Kidney (tissue), 14 donors: ENCODE results near the gene NYNRIN. TPM values are rescaled to one million over a fixed set of nuclear protein-coding genes. Genes with fewer than 3 reads are reported as not detected.

Experiments used
- DNase-seq, 5 donors: peaks; one replicate each; pipeline ENCODE4 v3.0.0-alpha.2; 2013 to 2020
- FAIRE-seq: peaks from 2 replicates; lab custom pipeline; 2012; peaks lifted over from hg19 to GRCh38; lab: Jason Lieb, UNC
- H3K27ac ChIP-seq, 2 donors: one replicate each; pipeline ENCODE4 v1.7.0; 2013; ENCODE audit warnings: low read depth in 2 of 2, low read length in 2 of 2, inconsistent platforms in 1 of 2
- H3K27me3 ChIP-seq: one replicate; pipeline ENCODE4 v1.7.1; 2013; ENCODE audit warnings: low read length, inconsistent platforms; ENCODE audit not compliant: control insufficient read depth, insufficient read depth
- H3K36me3 ChIP-seq, 3 donors: one replicate each; pipeline versions ENCODE4 v1.7.0 to v1.7.1; 2013; ENCODE audit warnings: low read length in 3 of 3, control low read depth in 1 of 3, inconsistent platforms in 1 of 3; ENCODE audit not compliant: insufficient read depth in 3 of 3, control insufficient read depth in 2 of 3
- H3K4me1 ChIP-seq, 3 donors: one replicate each; pipeline versions ENCODE4 v1.7.0 to v1.7.1; 2013; ENCODE audit warnings: low read length in 3 of 3, inconsistent platforms in 1 of 3, low read depth in 1 of 3; ENCODE audit not compliant: control insufficient read depth in 2 of 3, insufficient read depth in 2 of 3
- H3K4me3 ChIP-seq, 3 donors: one replicate each; pipeline versions ENCODE4 v1.7.0 to v1.8.1; 2013; ENCODE audit warnings: low read length in 3 of 3, control low read depth in 1 of 3, inconsistent platforms in 1 of 3
- H3K9ac ChIP-seq, 3 donors: one replicate each; pipeline versions ENCODE4 v1.7.0 to v1.7.1; 2013; ENCODE audit warnings: low read length in 3 of 3, control low read depth in 1 of 3, inconsistent platforms in 1 of 3
- H3K9me3 ChIP-seq, 3 donors: one replicate each; pipeline versions ENCODE4 v1.7.0 to v1.7.1; 2013; ENCODE audit warnings: low read length in 3 of 3, control low read depth in 1 of 3, inconsistent platforms in 1 of 3; ENCODE audit not compliant: control insufficient read depth in 2 of 3, insufficient read depth in 1 of 3
- CTCF ChIP-seq: IDR thresholded peaks from 3 replicates; pipeline ENCODE4 v1.5.1; 2012; ENCODE audit warnings: mild to moderate bottlenecking, moderate library complexity, borderline replicate concordance; ENCODE audit not compliant: insufficient read depth; ENCODE audit errors: extremely low read depth
- intact Hi-C: fragments of 100-400 bp; cut with DNase I; formaldehyde crosslinking; loops from one replicate; pipeline ENCODE4 v1.11.1; 2022
- polyA plus RNA-seq: library from polyadenylated mRNA; stranded (reverse); fragments of 350-450 nt; fragmentation: Illumina TruSeq; extraction: RNeasy Lipid Tissue Mini Kit (QIAGEN cat#74804); gene quantifications from one replicate; pipeline ENCODE4 v1.2.3, GENCODE V29; 2014; ENCODE audit warnings: low read depth, low replicate concordance; ENCODE audit not compliant: insufficient read depth
- total RNA-seq: library from RNA; stranded (reverse); fragmentation: NEBNext Ultra II Directional; extraction: Animal tissue kit (Norgen Biotek cat#: 25700); gene quantifications from one replicate; pipeline ENCODE4 v1.2.1, GENCODE V29; 2021
- donor health status: control.
- donor health status: control.
- donor health status: control.
- donor health status: control.
- donor health status: control.
- donor health status: DM: yes; HTN: yes; CAD: no.
- donor health status: Normal renal cell carcinoma (clear cell type).

Gene NYNRIN
- total and polyA plus RNA-seq, 2 donors from 2014 or later: 4.4 to 12.1 TPM

- H3K4me1 ChIP-seq: no peaks in the 10 kb centered on the region
- no peaks in the 10 kb centered on the region for H3K27me3 ChIP-seq
- no peak overlapping the region for H3K27ac ChIP-seq
- TF ChIP-seq CTCF: no peak
- DNase-seq: no peak
- H3K4me3 ChIP-seq: no peak overlapping the region
- intact Hi-C loops: no loop called here
- FAIRE-seq: no peak
- H3K9ac ChIP-seq: no peak overlapping the region
- H3K36me3 ChIP-seq: peaks cover 0 to 3% (median 0%) of the 10 kb centered on the region in 3 donors
- H3K9me3 ChIP-seq: no peaks in the 10 kb centered on the region
Measured at GRCh38 chr14:24465805-24466204, 67.0 kb downstream of the NYNRIN start.

Other genes with a start within 250 kb of the NYNRIN start
- 141 TPM for gene IRF9, start 237.7 kb upstream of the NYNRIN start, total RNA-seq
- 88.9 TPM for gene IRF9, start 237.7 kb upstream of the NYNRIN start, polyA plus RNA-seq
- 39.9 TPM for gene REC8, start 226.9 kb upstream of the NYNRIN start, total RNA-seq
- 51.4 TPM for gene REC8, start 226.9 kb upstream of the NYNRIN start, polyA plus RNA-seq
- gene IPO4, start 210.2 kb upstream of the NYNRIN start, total RNA-seq: 49.5 TPM
- 22.2 TPM for gene IPO4, start 210.2 kb upstream of the NYNRIN start, polyA plus RNA-seq
- 83.6 TPM for gene TM9SF1, start 203.6 kb upstream of the NYNRIN start, total RNA-seq
- gene TM9SF1, start 203.6 kb upstream of the NYNRIN start, polyA plus RNA-seq: 41.1 TPM
- 0.38 TPM for gene TSSK4, start 193.3 kb upstream of the NYNRIN start, total RNA-seq
- not detected for gene TSSK4, start 193.3 kb upstream of the NYNRIN start, polyA plus RNA-seq
- 65.1 TPM for gene CHMP4A, start 185.5 kb upstream of the NYNRIN start, total RNA-seq
- 72.2 TPM for gene CHMP4A, start 185.5 kb upstream of the NYNRIN start, polyA plus RNA-seq
- 22.8 TPM for gene MDP1, start 182.9 kb upstream of the NYNRIN start, total RNA-seq
- gene MDP1, start 182.9 kb upstream of the NYNRIN start, polyA plus RNA-seq: 55.4 TPM
- gene NEDD8, start 166.6 kb upstream of the NYNRIN start, total RNA-seq: 145 TPM
- 439 TPM for gene NEDD8, start 166.6 kb upstream of the NYNRIN start, polyA plus RNA-seq
- 75.0 TPM for gene GMPR2, start 166.1 kb upstream of the NYNRIN start, total RNA-seq
- gene GMPR2, start 166.1 kb upstream of the NYNRIN start, polyA plus RNA-seq: 92.5 TPM
- gene TINF2, start 156.4 kb upstream of the NYNRIN start, total RNA-seq: 99.4 TPM
- 57.0 TPM for gene TINF2, start 156.4 kb upstream of the NYNRIN start, polyA plus RNA-seq
- gene TGM1, start 135.8 kb upstream of the NYNRIN start, total RNA-seq: 13.1 TPM
- gene TGM1, start 135.8 kb upstream of the NYNRIN start, polyA plus RNA-seq: 4.5 TPM
- 33.9 TPM for gene RABGGTA, start 127.4 kb upstream of the NYNRIN start, total RNA-seq
- gene RABGGTA, start 127.4 kb upstream of the NYNRIN start, polyA plus RNA-seq: 25.8 TPM
- 32.7 TPM for gene DHRS1, start 99.2 kb upstream of the NYNRIN start, total RNA-seq
- 56.7 TPM for gene DHRS1, start 99.2 kb upstream of the NYNRIN start, polyA plus RNA-seq
- 25.7 TPM for gene NOP9, start 99.2 kb upstream of the NYNRIN start, total RNA-seq
- gene NOP9, start 99.2 kb upstream of the NYNRIN start, polyA plus RNA-seq: 8.6 TPM
- gene CIDEB, start 91.0 kb upstream of the NYNRIN start, total RNA-seq: 22.4 TPM
- gene CIDEB, start 91.0 kb upstream of the NYNRIN start, polyA plus RNA-seq: 49.7 TPM
- gene LTB4R2, start 88.9 kb upstream of the NYNRIN start, total RNA-seq: 9.2 TPM
- 0.67 TPM for gene LTB4R2, start 88.9 kb upstream of the NYNRIN start, polyA plus RNA-seq
- gene LTB4R, start 87.5 kb upstream of the NYNRIN start, total RNA-seq: 9.3 TPM
- gene LTB4R, start 87.5 kb upstream of the NYNRIN start, polyA plus RNA-seq: 4.6 TPM
- 57.5 TPM for gene ADCY4, start 63.9 kb upstream of the NYNRIN start, total RNA-seq
- 19.2 TPM for gene ADCY4, start 63.9 kb upstream of the NYNRIN start, polyA plus RNA-seq
- 19.5 TPM for gene RIPK3, start 59.0 kb upstream of the NYNRIN start, total RNA-seq
- gene RIPK3, start 59.0 kb upstream of the NYNRIN start, polyA plus RNA-seq: 5.1 TPM
- gene NFATC4, start 30.8 kb upstream of the NYNRIN start, total RNA-seq: 45.3 TPM
- 38.9 TPM for gene NFATC4, start 30.8 kb upstream of the NYNRIN start, polyA plus RNA-seq
- 1.3 TPM for gene CBLN3, start 30.7 kb downstream of the NYNRIN start, total RNA-seq
- 2.6 TPM for gene CBLN3, start 30.7 kb downstream of the NYNRIN start, polyA plus RNA-seq
- gene KHNYN, start 31.0 kb downstream of the NYNRIN start, total RNA-seq: 53.9 TPM
- 9.7 TPM for gene KHNYN, start 31.0 kb downstream of the NYNRIN start, polyA plus RNA-seq
- gene SDR39U1, start 43.8 kb downstream of the NYNRIN start, total RNA-seq: 62.3 TPM
- gene SDR39U1, start 43.8 kb downstream of the NYNRIN start, polyA plus RNA-seq: 97.8 TPM
- gene CMA1, start 109.3 kb downstream of the NYNRIN start, total RNA-seq: 2.1 TPM
- not detected for gene CMA1, start 109.3 kb downstream of the NYNRIN start, polyA plus RNA-seq
- 11.9 TPM for gene CTSG, start 177.2 kb downstream of the NYNRIN start, total RNA-seq
- 1.1 TPM for gene CTSG, start 177.2 kb downstream of the NYNRIN start, polyA plus RNA-seq
- gene GZMH, start 210.7 kb downstream of the NYNRIN start, total RNA-seq: 0.91 TPM
- gene GZMH, start 210.7 kb downstream of the NYNRIN start, polyA plus RNA-seq: 1.9 TPM
- 1.6 TPM for gene GZMB, start 235.2 kb downstream of the NYNRIN start, total RNA-seq
- 0.86 TPM for gene GZMB, start 235.2 kb downstream of the NYNRIN start, polyA plus RNA-seq